Activated CD8-positive, alpha-beta memory T cell treated with anti-CD3 and anti-CD28 coated beads for 4 hours (primary cell): ENCODE results near the gene EFHD1.

Experiments used
- DNase-seq, 2 donors: peaks; one replicate each; pipeline ENCODE4 v3.0.0-alpha.2; 2020; ENCODE audit warnings: low read depth in 2 of 2

EFHD1 gene, protein sequence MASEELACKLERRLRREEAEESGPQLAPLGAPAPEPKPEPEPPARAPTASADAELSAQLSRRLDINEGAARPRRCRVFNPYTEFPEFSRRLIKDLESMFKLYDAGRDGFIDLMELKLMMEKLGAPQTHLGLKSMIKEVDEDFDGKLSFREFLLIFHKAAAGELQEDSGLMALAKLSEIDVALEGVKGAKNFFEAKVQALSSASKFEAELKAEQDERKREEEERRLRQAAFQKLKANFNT

DNA sequence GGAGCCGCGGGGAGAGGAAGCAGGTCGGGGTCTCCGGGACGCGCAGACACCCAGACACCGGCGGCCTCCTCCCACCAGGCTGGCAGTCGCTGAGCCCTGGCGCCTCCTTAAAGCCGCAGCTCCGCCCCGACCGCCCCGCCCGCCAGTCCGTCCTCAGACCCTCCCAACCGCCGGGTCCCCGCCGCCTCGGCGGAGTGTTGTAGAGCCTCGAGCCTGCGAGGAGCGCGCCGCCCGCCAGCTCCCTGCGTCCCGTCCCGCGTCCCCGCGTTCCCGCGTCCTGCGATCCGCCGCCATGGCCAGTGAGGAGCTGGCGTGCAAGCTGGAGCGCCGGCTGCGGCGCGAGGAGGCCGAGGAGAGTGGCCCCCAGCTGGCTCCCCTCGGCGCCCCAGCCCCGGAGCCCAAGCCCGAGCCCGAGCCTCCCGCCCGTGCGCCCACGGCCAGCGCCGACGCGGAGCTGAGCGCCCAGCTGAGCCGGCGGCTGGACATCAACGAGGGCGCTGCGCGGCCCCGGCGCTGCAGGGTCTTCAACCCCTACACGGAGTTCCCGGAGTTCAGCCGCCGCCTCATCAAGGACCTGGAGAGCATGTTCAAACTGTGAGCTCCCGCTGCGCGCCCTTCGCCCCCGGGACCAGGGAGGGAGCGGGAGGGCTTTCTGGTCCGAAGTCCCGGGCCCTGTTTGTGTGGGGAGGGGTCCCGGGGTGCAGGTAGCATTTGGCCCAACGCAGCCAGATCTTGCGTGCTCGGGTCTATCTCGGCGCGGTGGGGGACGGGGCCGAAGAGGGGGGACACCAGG, at the start of gene EFHD1:
EFHD1 (plus strand) TSS at position 192 of the 793 bp plus-strand sequence; CDS start at position 293, 101 bp downstream.
- peak in 1 of 2 donors; percentile 21 for DNase-seq

GRCh38 chr2:232584238-232584637, 49.2 kb upstream of the EFHD1 start:
- DNase-seq, result no peak

GRCh38 chr2:232586943-232587505, 46.4 kb upstream of the EFHD1 start:
- no peak for DNase-seq

DNA sequence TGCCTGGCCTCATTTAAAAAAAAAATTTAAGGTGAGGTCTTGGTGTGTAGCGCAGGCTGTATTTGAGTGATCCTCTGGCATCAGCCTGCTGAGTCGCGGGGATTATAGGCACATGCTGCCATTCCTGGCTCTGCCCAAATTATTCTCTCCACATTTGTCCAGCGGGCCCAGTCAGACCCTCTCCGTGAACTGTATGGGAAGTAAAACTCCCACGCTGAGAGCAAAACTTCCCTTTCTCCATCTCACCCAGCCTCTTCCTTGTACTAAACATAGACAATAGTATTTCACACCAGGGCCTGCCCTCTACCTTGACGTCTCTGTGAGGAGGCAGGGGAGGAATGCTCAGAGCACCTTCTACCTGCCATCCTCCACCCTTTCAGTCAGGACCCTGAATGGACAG, 45.9 kb upstream of the EFHD1 start:
- no peak for DNase-seq

DNA sequence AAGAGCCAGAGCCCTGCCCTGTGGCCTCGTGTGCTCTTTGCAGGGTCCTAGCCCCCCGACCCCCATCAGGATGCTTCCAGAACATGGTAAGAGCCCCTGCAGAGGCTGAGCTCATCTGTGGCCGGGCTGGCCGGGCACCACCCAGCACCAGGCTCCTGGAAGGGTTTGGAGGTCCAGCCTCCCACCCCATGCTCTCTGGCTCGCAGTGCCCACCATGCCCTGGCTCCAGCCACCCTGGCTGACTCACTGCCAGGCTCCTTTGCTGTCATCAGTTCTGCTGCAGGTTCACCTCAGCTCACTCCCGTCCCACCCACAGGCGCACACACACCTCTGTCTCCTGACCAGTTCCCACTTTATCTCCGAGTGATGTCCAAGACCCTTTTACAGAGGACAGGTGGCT, 45.4 kb upstream of the EFHD1 start:
- DNase-seq, result no peak

DNA sequence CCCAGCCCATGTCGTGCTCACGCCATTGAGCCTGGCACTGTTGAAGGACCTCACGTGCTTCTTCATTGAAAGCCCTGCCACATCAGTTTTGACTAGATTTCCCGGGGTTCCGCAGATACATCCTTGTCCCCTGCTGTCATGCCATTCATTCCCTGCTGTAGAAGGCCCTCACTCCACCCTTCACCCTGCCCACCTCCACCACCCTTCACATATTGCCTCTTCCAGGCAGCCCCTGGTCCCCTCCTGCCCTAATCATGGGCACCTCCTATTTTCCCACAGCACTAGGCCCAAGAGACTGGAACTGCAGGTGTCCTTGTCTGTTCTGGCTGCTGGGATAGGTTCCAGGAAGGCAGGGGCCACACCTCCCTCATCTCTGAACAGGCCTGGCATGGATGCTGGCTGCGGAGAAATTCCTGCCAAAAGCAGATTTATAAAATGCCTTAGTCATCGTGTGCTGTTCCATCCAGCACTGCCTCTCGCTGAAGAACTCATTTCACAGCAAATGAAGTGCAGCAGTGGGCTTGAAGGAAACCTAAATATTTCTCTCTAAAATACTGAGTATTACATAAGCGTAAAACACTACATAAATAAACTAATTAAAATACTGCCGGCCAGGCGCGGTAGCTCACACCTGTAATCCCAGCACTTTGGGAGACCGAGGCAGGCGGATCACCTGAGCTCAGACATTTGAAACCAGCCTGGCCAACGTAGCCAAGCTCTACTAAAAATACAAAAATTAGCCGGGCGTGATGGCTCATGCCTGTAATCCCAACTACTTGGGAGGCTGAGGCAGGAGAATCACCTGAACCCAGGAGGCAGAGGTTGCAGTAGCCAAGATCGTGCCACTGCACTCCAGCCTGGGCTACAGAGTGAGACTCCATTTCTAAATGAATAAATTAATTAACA, 44.5 kb upstream of the EFHD1 start:
- no peak for DNase-seq

- DNase-seq, result no peak
Measured at GRCh38 chr2:232592772-232593395, 40.5 kb upstream of the EFHD1 start.

DNA sequence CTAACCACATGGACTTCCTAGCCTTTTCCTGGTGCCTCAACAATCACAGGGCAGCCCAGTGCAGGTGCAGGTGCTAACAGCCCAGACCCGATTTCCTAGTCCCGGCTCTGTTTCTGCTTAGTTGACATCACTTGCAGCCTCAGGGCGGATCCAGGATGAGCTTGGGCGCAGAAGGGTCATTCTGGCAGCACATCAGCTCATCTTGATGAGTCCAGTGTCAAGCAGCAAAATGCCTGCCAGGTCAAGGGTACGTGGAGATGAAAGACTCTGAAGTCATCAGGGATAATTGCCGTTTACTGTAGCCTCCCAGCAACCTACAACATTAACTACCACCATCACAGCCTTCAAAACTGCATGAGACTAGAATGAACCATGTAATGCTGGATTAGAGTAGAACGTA, 39.4 kb upstream of the EFHD1 start:
- no peak for DNase-seq

DNA sequence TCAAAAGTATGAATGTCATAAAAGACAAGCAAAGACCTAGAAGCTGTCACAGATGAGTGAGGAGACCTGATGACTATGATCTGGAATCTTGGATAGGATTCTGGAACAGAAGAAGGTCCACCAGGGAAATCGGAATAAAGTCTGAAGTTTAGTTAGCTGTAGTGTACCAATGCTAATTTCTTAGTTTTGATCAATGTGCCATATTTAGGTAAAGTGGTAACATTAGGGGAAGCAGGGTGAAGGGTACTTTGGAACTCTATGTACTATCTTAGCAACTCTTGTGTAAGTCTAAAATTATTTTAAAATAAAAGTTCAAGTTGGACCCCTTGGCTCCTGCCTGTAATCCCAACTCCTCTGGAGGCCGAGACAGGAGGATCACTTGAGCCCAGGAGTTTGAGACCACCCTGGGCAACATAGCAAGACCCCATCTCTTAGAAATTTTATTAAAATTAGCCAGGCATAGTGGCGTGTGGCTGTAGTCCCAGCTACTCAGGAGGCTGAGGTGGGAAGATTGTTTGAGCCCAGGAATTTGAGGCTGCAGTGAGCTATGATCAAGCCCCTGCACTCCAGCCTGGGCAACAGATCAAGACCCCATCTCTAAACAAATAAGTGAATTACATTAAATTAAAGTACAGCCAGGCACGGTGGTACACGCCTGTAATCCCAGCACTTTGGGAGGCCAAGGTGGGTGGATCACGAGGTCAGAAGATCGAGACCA, 35.9 kb upstream of the EFHD1 start:
- no peak for DNase-seq

- DNase-seq, result no peak
Measured at GRCh38 chr2:232598293-232598692, 35.1 kb upstream of the EFHD1 start.

GRCh38 chr2:232600053-232600773, 33.2 kb upstream of the EFHD1 start:
- DNase-seq, result no peak

DNA sequence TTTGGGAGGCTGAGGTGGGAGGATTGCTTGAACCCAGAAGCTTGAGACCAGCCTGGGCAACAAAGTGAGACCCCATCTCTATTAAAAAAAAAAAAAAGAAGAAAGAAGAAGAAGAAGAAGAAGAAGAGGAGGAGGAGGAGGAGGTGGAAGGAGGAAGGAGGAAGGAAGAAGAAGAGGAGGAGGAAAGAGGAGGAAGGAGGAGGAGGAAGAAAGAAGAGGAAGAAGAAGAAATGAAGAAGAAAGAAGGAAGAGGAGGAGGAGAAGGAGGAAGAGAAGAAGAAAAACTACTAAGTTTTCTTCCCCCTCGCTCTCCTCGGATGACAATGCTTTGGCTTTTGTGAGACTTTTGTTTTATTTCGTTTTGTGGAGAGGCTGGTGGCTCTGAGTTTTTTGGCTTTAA, 30.1 kb upstream of the EFHD1 start:
- no peak for DNase-seq

DNA sequence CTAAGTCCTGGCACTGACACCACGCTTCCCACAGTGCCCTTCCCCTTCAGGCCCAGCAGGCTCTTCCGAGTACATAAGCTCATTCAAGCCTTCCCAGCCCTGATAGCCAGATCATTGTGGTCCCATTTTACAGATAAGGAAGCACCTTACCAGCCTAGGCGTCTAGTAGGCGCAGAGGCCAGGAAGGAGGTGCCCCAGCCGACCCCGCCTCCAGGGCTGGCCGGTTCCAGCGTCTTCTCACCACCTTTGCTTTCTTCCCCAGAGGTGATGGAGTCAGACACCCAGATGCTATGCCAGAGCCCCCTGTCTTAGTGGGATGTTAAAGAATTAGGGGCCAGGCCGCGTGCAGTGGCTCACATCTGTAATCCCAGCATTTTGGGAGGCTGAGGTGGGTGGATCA, 28.9 kb upstream of the EFHD1 start:
- no peak for DNase-seq

DNA sequence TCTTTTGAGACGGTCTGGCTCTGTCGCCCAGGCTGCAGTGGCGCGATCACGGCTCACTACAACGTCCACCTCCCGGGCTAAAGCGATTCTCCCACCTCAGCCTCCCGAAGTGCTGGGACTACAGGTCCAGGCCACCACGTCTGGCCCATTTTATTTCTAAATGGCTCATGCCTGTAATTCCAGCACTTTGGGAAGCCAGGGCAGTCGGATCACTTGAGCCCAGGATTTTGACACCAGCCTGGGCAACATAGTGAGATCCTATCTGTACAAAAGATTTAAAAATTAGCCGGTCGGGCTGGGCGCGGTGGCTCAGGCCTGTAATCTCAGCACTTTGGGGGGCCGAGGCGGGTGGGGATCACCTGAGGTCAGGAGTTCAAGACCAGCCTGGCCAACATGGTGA, 26.4 kb upstream of the EFHD1 start:
- DNase-seq, result no peak

GRCh38 chr2:232609607-232610006, 23.8 kb upstream of the EFHD1 start:
- no peak for DNase-seq

DNA sequence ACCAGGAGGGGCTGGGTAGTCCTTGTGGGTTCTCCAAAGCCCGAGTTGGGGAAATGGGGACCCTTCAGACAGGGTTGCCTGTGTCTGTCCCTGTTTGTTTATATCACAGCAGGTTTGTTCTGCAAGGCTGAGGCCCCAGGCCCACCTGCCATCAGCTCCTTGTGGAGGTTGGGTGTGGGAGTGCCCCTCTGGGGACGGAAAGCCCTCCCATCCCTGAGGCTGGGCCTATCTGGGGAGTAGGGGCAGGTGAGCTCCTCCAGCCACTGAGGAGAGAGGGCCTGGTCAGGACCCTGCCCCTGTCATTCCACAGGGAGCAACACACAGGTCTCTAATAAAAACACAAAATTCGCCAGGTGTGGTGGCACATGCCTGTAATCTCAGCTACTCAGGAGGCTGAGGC, 23.3 kb upstream of the EFHD1 start:
- DNase-seq, result no peak

DNA sequence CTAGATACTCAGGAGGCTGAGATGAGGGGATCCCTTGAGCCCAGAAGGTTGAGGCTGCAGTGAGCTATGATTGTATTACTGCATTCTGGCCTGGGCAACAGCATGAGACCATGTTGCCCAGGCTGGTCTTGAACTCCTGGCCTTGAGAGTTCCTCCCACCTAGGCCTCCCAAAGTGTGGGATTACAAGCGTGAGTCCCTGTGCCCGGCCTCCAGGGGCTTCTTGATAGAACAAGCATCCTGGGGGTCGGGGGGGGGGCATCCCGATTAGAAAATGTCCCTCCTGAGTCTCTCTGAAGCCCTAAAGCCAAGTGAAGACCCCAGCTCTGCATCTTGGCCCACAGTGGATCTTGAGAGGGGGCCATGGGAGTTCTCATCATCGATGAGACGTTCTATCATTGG, 22.3 kb upstream of the EFHD1 start:
- no peak for DNase-seq

DNA sequence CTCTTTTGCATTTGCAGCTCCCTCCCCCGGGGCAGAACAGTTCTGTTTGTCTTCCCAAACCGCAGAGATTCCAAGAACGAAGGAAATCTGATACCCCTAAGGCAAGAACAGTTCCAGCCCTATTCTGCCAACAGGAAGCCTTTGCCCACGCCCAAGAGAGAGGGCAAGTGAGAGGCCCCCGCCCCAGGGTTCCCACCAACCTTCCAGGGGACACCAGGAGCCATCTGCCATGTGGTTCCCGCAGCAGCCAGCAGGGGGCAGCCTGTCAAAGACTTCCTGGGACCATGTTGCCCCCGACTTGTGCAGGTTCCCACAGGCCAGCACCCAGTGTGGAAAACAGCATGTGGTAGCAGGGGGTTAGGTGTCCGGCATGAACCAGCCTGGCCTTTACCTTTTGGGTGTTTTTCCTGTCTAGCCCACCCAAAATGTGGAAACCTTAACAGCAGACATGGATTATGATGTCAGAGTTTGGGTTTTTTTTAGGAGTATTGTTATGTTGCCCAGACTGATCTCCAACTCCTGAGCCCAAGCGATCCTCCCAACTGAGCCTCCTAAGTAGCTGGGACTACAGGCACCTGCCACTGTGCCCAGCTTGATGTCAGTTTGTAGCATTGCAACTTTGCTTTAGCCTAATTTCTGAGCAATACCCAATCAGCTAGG, 21.7 kb upstream of the EFHD1 start:
- peak; percentile 31 to 44 for DNase-seq

DNA sequence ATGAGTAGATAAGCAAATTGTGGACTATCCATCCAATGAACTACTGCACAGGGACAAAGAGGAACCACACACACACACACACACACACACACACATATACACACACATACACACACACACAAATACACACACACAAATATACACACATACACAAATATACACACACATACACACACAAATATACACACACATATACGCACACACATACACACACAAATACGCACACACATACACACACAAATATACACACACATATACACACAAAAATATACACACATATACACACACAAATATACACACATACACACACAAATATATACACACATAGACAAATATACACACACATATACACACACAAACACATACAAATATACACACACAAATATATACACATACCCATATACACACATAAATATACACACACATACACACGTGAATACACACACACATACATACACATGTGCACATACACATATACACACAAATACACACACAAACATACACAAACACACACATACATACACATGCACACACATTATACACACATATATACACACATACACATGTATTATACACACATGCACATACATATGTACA, 19.8 kb upstream of the EFHD1 start:
- no peak for DNase-seq
